GM18909 (cell line): Measurements from ENCODE around the gene LYG2.
"Not testable (repeated sequence)": the region's sequence is repeated elsewhere in the genome, so short reads cannot be mapped to it uniquely, and the experiment has no call there.

Experiments
- ATAC-seq: cut with Tn5 transposase; IDR thresholded peaks from one replicate; pipeline ENCODE4 v1.9.1; 2021; ENCODE audit warnings: mild to moderate bottlenecking; ENCODE audit not compliant: unreplicated experiment, poor library complexity

The LYG2 gene

DNA sequence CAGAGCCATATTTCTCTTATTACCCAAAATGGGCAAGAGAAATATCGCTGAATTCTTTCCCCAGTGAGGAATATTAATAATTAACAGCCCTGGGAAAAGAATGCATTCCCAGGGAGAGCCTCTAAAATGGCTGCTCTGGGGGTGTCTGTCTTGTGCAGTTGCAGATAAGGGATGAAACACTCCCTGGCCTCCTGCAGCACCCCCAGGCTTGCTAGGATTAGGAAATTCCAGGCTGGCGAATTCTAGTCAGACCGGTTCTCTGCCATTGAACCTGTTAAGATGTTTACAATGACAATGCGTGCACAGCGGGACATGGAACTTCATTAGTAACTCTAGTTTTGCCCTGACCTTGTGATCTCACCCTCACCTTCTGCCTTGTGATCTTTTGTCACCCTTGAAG lies 50.0 kb downstream of the LYG2 start:
- ATAC-seq, result no peak

DNA sequence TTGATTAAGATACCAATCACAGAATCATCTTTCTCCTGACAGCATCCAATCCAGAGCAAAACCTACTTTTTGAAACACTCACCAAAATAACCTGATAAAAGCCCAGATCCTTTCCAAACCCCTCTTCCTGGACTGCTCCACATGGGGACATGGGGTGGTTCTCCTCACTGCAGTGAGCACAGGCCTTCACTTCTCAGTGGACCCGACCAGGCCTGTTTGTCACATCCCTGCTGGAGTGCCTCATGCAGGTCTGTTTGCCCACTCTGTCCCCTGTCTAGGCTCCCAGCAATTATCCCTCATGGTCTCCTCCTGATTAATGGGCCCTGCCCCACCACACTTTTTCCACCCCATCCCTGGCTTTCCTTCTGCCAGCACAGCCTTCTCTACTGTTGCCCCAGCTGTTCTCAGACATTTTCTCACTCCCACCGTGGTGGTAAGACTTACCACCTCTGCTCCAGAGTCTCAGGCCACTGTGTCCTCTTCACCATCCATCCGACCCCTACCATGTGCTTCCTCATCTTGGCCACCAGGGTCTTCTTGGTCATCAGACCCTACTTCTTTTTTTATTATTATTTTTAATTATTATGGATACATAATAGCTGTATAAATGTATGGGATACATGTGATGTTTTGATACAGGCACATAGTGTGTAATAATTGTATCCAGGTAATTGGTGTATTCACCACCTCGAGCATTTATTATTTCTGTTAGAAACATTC lies 53.3 kb downstream of the LYG2 start:
- no peak for ATAC-seq

DNA sequence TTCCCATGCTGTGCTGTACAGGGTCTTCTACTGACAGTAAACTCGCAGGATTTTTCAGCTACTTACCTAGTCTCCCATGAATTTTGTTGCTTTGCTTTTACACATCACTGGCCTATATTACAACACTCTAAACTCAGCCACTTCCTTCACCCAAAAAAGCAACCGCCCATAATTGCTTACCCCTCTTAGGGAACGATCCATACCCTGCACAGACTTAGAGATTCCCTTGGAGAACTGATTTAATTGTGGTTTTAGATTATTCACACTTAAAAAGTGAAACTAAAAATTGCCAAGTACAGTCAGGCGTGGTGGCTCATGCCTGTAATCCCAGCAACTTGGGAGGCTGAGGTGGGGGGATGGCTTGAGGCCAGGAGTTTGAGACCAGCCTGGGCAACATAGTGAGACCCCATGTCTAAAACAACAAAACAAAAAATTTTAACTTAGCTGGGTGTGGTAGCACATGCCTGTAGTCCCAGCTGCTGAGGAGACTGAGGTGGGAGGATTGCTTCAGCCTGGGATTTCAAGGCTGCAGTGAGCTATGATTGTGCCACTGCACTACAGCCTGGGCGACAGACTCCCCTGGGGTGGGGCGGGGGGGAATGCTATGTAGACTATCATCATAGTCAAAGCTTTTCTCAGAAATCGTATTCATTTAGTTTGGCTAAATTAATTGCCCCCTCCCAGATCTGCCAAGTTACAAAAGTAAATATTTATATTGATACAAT lies 55.2 kb downstream of the LYG2 start:
- no peak for ATAC-seq

DNA sequence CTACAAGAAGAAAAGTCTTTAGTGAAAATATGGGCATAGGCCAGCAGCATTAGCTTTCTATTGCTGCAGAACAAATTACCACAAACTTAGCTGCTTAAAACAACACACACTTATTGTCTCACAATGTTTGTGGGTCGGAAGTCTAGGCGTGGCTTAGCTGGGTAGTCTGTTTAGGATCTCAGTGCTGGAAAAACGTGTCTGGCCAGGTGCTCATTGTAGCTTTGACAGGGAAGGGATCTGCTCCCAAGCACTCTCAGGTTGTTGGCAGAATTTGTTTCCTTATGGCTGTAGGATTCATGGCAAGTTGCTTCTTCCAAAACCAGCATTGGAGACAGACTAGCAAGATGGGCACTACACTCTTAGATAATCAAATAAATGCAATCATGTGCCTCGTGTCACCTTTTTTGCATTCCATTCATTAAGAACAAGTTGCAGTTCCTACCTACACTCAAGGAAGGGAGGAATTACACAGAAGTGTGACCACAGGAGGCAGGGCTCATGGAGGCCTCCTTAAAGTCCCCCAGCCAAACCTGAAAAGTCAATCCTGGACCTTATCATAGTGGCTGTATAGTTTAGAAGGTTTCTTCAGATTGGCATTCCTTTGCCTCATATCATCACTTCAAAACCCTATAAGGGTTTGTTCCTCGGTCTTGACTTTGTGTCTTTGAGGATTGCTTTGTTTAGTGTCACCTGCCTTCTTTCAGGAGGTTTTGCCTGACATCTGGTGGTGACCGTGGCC lies 57.2 kb downstream of the LYG2 start:
- no peak for ATAC-seq

DNA sequence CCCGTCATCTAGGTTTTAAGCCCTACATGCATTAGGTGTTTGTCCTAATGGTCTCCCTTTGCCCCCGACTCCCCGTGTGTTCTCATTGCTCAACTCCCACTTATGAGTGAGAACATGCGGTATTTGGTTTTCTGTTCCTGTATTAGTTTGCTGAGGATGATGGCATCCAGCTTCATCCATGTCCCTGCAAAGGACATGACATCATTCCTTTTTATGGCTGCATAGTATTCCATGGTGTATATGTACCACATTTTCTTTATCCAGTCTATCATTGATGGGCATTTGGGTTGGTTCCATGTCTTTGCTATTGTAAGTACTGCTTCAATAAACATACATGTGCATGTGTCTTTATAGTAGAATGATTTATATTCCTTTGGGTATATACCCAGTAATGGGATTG lies 63.1 kb downstream of the LYG2 start:
- not testable (repeated sequence) for ATAC-seq
